A673 (cell line): ENCODE data around the gene RALB. TPM values are rescaled to one million over a fixed set of nuclear protein-coding genes. Genes with fewer than 3 reads are reported as not detected.

ENCODE experiments used
- BruUV-seq: library from RNA; stranded (reverse); fragments of 400-500 nt; replicated peaks from 2 replicates; lab custom pipeline; 2021; lab: Mats Ljungman, UMichigan
- CTCF ChIA-PET: fragments of 300-600 bp; sonication (Branson Sonifier 250); formaldehyde crosslinking; loops from one replicate; lab custom pipeline; 2022; ENCODE audit warnings: antibody characterized with exemption; lab: Charles Lee
- POLR2A ChIA-PET: fragments of 300-600 bp; sonication (Branson Sonifier 250); formaldehyde crosslinking; loops from one replicate; lab custom pipeline; 2022; ENCODE audit warnings: antibody characterized with exemption; ENCODE audit not compliant: low non-redundant PET; lab: Charles Lee
- DNase-seq: peaks from one replicate; pipeline ENCODE4 v3.0.0-alpha.2; 2015; ENCODE audit warnings: low spot score
- H3K27ac ChIP-seq: fragments of 200-600 bp; sonication (generic); 2 replicates; pipeline ENCODE4 v1.5.1; 2016; ENCODE audit warnings: mixed run types, low read depth, mild to moderate bottlenecking, mixed read lengths, antibody characterized with exemption, low read length; ENCODE audit not compliant: poor library complexity, severe bottlenecking
- H3K27me3 ChIP-seq: fragments of 200-600 bp; sonication (generic); replicated peaks from 2 replicates; pipeline ENCODE4 v1.6.1; 2017; ENCODE audit warnings: mixed run types, low read depth, mild to moderate bottlenecking, mixed read lengths, antibody characterized with exemption, low read length; ENCODE audit not compliant: insufficient read depth, poor library complexity
- H3K36me3 ChIP-seq: fragments of 200-600 bp; sonication (generic); 2 replicates; pipeline ENCODE4 v1.6.1; 2016; ENCODE audit warnings: mixed run types, mild to moderate bottlenecking, mixed read lengths, antibody characterized with exemption, low read length; ENCODE audit not compliant: insufficient read depth, poor library complexity, severe bottlenecking
- H3K4me1 ChIP-seq: fragments of 200-600 bp; sonication (generic); 2 replicates; pipeline ENCODE4 v1.6.1; 2017; ENCODE audit warnings: mixed run types, mild to moderate bottlenecking, mixed read lengths, antibody characterized with exemption, low read length; ENCODE audit not compliant: insufficient read depth, poor library complexity, severe bottlenecking
- H3K4me3 ChIP-seq: fragments of 200-600 bp; sonication (generic); 2 replicates; pipeline ENCODE4 v1.5.1; 2016; ENCODE audit warnings: low read depth, mixed run types, mild to moderate bottlenecking, mixed read lengths, low read length; ENCODE audit not compliant: poor library complexity, severe bottlenecking
- H3K9me3 ChIP-seq: fragments of 200-600 bp; sonication (generic); 2 replicates; pipeline ENCODE4 v1.6.1; 2016; ENCODE audit warnings: mixed run types, low read depth, mild to moderate bottlenecking, mixed read lengths, antibody characterized with exemption, low read length; ENCODE audit not compliant: poor library complexity, severe bottlenecking
- CTCF ChIP-seq: fragments of 300-800, 200-600 bp; sonication (generic); conservative IDR thresholded peaks from 2 replicates; pipeline ENCODE4 v1.5.1; 2017; ENCODE audit warnings: low read depth, mild to moderate bottlenecking, antibody characterized with exemption, low read length, moderate library complexity, mixed read lengths
- EZH2 ChIP-seq: fragments of 200-600 bp; sonication (generic); IDR thresholded peaks from 2 replicates; pipeline ENCODE4 v1.6.1; 2017; ENCODE audit warnings: borderline replicate concordance, low read depth, mild to moderate bottlenecking, mixed read lengths, antibody characterized with exemption, low read length; ENCODE audit not compliant: poor library complexity, severe bottlenecking
- intact Hi-C: fragments of 100-400 bp; cut with micrococcal nuclease; formaldehyde crosslinking; loops from one replicate; pipeline ENCODE4 v1.10.0; 2022; ENCODE audit not compliant: unreplicated experiment
- total RNA-seq: library from RNA; stranded (reverse); gene quantifications from 2 replicates; pipeline ENCODE4 v1.2.3, GENCODE V29; 2021

RALB gene
- total RNA-seq, 1 experiment from 2014 or later = 47.0 TPM

GRCh38 chr2:120260736-120261135 is 8.1 kb downstream of the RALB start:
- BruUV-seq = no TSS peak
- ChIA-PET CTCF (no interaction called here), POLR2A (no interaction called here)
- Histone ChIP-seq H3K4me3 (no peak overlapping the region), H3K27ac (no peak overlapping the region), H3K27me3 (no peaks in the 10 kb centered on the region), H3K36me3 (no peaks in the 10 kb centered on the region), H3K9me3 (no peaks in the 10 kb centered on the region), H3K4me1 (peaks cover 26% of the 10 kb centered on the region)
- no peak for DNase-seq
- intact Hi-C loops = no loop called here
- TF ChIP-seq EZH2 (no peak), CTCF (no peak)

- no peaks in the 10 kb centered on the region for H3K36me3 ChIP-seq
Observed at GRCh38 chr2:120261387-120262006, 8.8 kb downstream of the RALB start.

GRCh38 chr2:120262150-120262549 is 9.5 kb downstream of the RALB start:
- POLR2A ChIA-PET = no interaction called here
- H3K27ac ChIP-seq = no peak overlapping the region
- CTCF ChIA-PET = no interaction called here
- no TSS peak for BruUV-seq
- no peaks in the 10 kb centered on the region for H3K9me3 ChIP-seq
- H3K4me1 ChIP-seq = peaks cover 19% of the 10 kb centered on the region
- H3K4me3 ChIP-seq = no peak overlapping the region
- intact Hi-C loops = no loop called here
- TF ChIP-seq CTCF = no peak
- TF ChIP-seq EZH2 = no peak
- DNase-seq = no peak
- H3K27me3 ChIP-seq = no peaks in the 10 kb centered on the region
- no peaks in the 10 kb centered on the region for H3K36me3 ChIP-seq

More at GRCh38 chr2:120261387-120262006, 8.8 kb downstream of the RALB start:
- Histone ChIP-seq H3K9me3 (no peaks in the 10 kb centered on the region), H3K4me1 (peaks cover 26% of the 10 kb centered on the region), H3K27me3 (no peaks in the 10 kb centered on the region), H3K4me3 (no peak overlapping the region), H3K27ac (no peak overlapping the region)
- no TSS peak for BruUV-seq
- ChIA-PET POLR2A (no interaction called here), CTCF (no interaction called here)
- intact Hi-C loops = no loop called here
- TF ChIP-seq EZH2 (no peak), CTCF (no peak)
- DNase-seq = no peak
